ENCODE measurements around the gene ZCWPW1.
"Not testable (repeated sequence)": the region's sequence is repeated elsewhere in the genome, so short reads cannot be mapped to it uniquely, and the experiment has no call there.

The ZCWPW1 gene

GRCh38 chr7:100358027-100358856, 70.3 kb downstream of the ZCWPW1 start, which contains the start of gene PILRB:
Gene PILRB, plus strand, starts transcription at chr7:100358117. Its CDS starts 186 bp downstream, at chr7:100358303.
- no peak for DNase-seq (ENCODE audit: low spot score)
- Histone ChIP-seq H3K4me3 (no peak within 1 kb of the TSS), H3K27ac (no peak within 1 kb of the TSS)
- no peak for TF ChIP-seq CTCF (IDR thresholded peaks at IDR 0.05)

GRCh38 chr7:100357131-100357561, 71.4 kb downstream of the ZCWPW1 start:
- no peak overlapping the region for H3K27ac ChIP-seq
- no peak for DNase-seq (ENCODE audit: low spot score)
- TF ChIP-seq CTCF (IDR thresholded peaks at IDR 0.05) = no peak
- no peak overlapping the region for H3K4me3 ChIP-seq

GRCh38 chr7:100356416-100357068, 72.0 kb downstream of the ZCWPW1 start:
- H3K4me3 ChIP-seq = no peak overlapping the region
- TF ChIP-seq CTCF (IDR thresholded peaks at IDR 0.05) = no peak
- DNase-seq (ENCODE audit: low spot score) = no peak
- no peak overlapping the region for H3K27ac ChIP-seq

- peak; percentile 69 for DNase-seq (ENCODE audit: low spot score)
These were observed 74.7 kb downstream of the ZCWPW1 start for GRCh38 chr7:100353685-100354330.

GRCh38 chr7:100352984-100353684, 75.4 kb downstream of the ZCWPW1 start:
- no peak overlapping the region for H3K4me3 ChIP-seq
- peak overlapping the region in 1 of 2 donors; percentile 3 for H3K27ac ChIP-seq
- no peak for TF ChIP-seq CTCF (IDR thresholded peaks at IDR 0.05)
- DNase-seq (ENCODE audit: low spot score) = peak; percentile 56

More at GRCh38 chr7:100353685-100354330, 74.7 kb downstream of the ZCWPW1 start:
- TF ChIP-seq CTCF (IDR thresholded peaks at IDR 0.05) = no peak
- Histone ChIP-seq H3K4me3 (no peak overlapping the region), H3K27ac (no peak overlapping the region)

GRCh38 chr7:100352230-100352781, 76.2 kb downstream of the ZCWPW1 start:
- not testable (repeated sequence) for H3K27ac ChIP-seq; H3K4me3 ChIP-seq; DNase-seq (ENCODE audit: low spot score)
